MG63 (cell line): ENCODE data around the gene FAM200B. TPM values are rescaled to one million over a fixed set of nuclear protein-coding genes. Genes with fewer than 3 reads are reported as not detected.

ENCODE experiments used
- DNase-seq: peaks from one replicate; pipeline ENCODE4 v3.0.0-alpha.2; 2020
- H3K27me3 ChIP-seq: fragments of 250-450 bp; sonication (Bioruptor Pico); 2 replicates; pipeline ENCODE4 v1.5.1; 2020; ENCODE audit warnings: mild to moderate bottlenecking, moderate library complexity
- H3K36me3 ChIP-seq: fragments of 250-450 bp; sonication (Bioruptor Pico); 2 replicates; pipeline ENCODE4 v1.5.1; 2020; ENCODE audit warnings: mild to moderate bottlenecking, moderate library complexity
- H3K4me3 ChIP-seq: fragments of 250-450 bp; sonication (Bioruptor Pico); 2 replicates; pipeline ENCODE4 v1.5.1; 2020; ENCODE audit warnings: mild to moderate bottlenecking, moderate library complexity
- H3K9me3 ChIP-seq: fragments of 250-450 bp; sonication (Bioruptor Pico); 2 replicates; pipeline ENCODE4 v1.5.1; 2020; ENCODE audit warnings: mild to moderate bottlenecking, moderate library complexity
- total RNA-seq: library from RNA; depleted of rRNA; stranded (reverse); fragments of >200 nt; shearing (Covaris generic); gene quantifications from 2 replicates; pipeline ENCODE4 v1.2.3, GENCODE V29; 2014; ENCODE audit warnings: low replicate concordance

The FAM200B gene
- total RNA-seq, 1 experiment from 2014 or later = 22.6 TPM

GRCh38 chr4:15658781-15659180 lies 22.8 kb upstream of the FAM200B start:
- no peaks in the 10 kb centered on the region for H3K27me3 ChIP-seq
- DNase-seq = no peak

GRCh38 chr4:15659768-15660570 lies 21.7 kb upstream of the FAM200B start:
- no peak overlapping the region for H3K4me3 ChIP-seq
- no peak for DNase-seq
- H3K27me3 ChIP-seq = no peaks in the 10 kb centered on the region
- H3K9me3 ChIP-seq = no peaks in the 10 kb centered on the region
- H3K36me3 ChIP-seq = peaks cover 2% of the 10 kb centered on the region

More at GRCh38 chr4:15658781-15659180, 22.8 kb upstream of the FAM200B start:
- Histone ChIP-seq H3K4me3 (no peak overlapping the region), H3K36me3 (peaks cover 2% of the 10 kb centered on the region), H3K9me3 (no peaks in the 10 kb centered on the region)

GRCh38 chr4:15665753-15666365 lies 15.8 kb upstream of the FAM200B start:
- DNase-seq = no peak

GRCh38 chr4:15667006-15667405 lies 14.6 kb upstream of the FAM200B start:
- Histone ChIP-seq H3K36me3 (peaks cover 6% of the 10 kb centered on the region; the same call in 1 of the 2 replicates), H3K9me3 (no peaks in the 10 kb centered on the region), H3K27me3 (no peaks in the 10 kb centered on the region), H3K4me3 (no peak overlapping the region)
- no peak for DNase-seq

More at GRCh38 chr4:15665753-15666365, 15.8 kb upstream of the FAM200B start:
- H3K9me3 ChIP-seq = no peaks in the 10 kb centered on the region
- peaks cover 6% of the 10 kb centered on the region; the same call in 1 of the 2 replicates for H3K36me3 ChIP-seq
- no peak overlapping the region for H3K4me3 ChIP-seq
- H3K27me3 ChIP-seq = no peaks in the 10 kb centered on the region

- H3K9me3 ChIP-seq = no peaks in the 10 kb centered on the region
- no peak overlapping the region for H3K4me3 ChIP-seq
- no peaks in the 10 kb centered on the region for H3K27me3 ChIP-seq
- DNase-seq = no peak
- peaks cover 6% of the 10 kb centered on the region; the same call in 1 of the 2 replicates for H3K36me3 ChIP-seq
Observed at GRCh38 chr4:15668566-15669435, 12.8 kb upstream of the FAM200B start.

GRCh38 chr4:15670576-15670975 lies 11.1 kb upstream of the FAM200B start:
- no peaks in the 10 kb centered on the region for H3K27me3 ChIP-seq
- peaks cover 6% of the 10 kb centered on the region; the same call in 1 of the 2 replicates for H3K36me3 ChIP-seq
- no peaks in the 10 kb centered on the region for H3K9me3 ChIP-seq
- no peak for DNase-seq
- no peak overlapping the region for H3K4me3 ChIP-seq

GRCh38 chr4:15672101-15672500 lies 9.5 kb upstream of the FAM200B start:
- Histone ChIP-seq H3K4me3 (no peak overlapping the region), H3K27me3 (no peaks in the 10 kb centered on the region), H3K36me3 (peaks cover 9% of the 10 kb centered on the region), H3K9me3 (no peaks in the 10 kb centered on the region; the same call in 1 of the 2 replicates)
- DNase-seq = no peak

GRCh38 chr4:15673337-15673736 lies 8.3 kb upstream of the FAM200B start:
- no peak for DNase-seq
- H3K4me3 ChIP-seq = no peak overlapping the region
- H3K27me3 ChIP-seq = no peaks in the 10 kb centered on the region
- no peaks in the 10 kb centered on the region; the same call in none of the 2 replicates for H3K9me3 ChIP-seq
- H3K36me3 ChIP-seq = peaks cover 9% of the 10 kb centered on the region

- Histone ChIP-seq H3K36me3 (peaks cover 9% of the 10 kb centered on the region), H3K9me3 (no peaks in the 10 kb centered on the region; the same call in none of the 2 replicates)
- DNase-seq = no peak
Observed at GRCh38 chr4:15674046-15674445, 7.6 kb upstream of the FAM200B start.

GRCh38 chr4:15674926-15675325 lies 6.7 kb upstream of the FAM200B start:
- Histone ChIP-seq H3K4me3 (no peak overlapping the region), H3K9me3 (no peaks in the 10 kb centered on the region; the same call in none of the 2 replicates), H3K27me3 (no peaks in the 10 kb centered on the region), H3K36me3 (peaks cover 9% of the 10 kb centered on the region)
- DNase-seq = no peak

More at GRCh38 chr4:15674046-15674445, 7.6 kb upstream of the FAM200B start:
- no peak overlapping the region for H3K4me3 ChIP-seq
- no peaks in the 10 kb centered on the region for H3K27me3 ChIP-seq

- H3K4me3 ChIP-seq = no peak overlapping the region
- no peaks in the 10 kb centered on the region for H3K27me3 ChIP-seq
- H3K36me3 ChIP-seq = peaks cover 9% of the 10 kb centered on the region
- no peak for DNase-seq
- H3K9me3 ChIP-seq = no peaks in the 10 kb centered on the region; the same call in none of the 2 replicates
Observed at GRCh38 chr4:15675356-15675755, 6.3 kb upstream of the FAM200B start.

- Histone ChIP-seq H3K27me3 (no peaks in the 10 kb centered on the region), H3K4me3 (no peak overlapping the region), H3K9me3 (no peaks in the 10 kb centered on the region; the same call in none of the 2 replicates), H3K36me3 (peaks cover 9% of the 10 kb centered on the region)
- DNase-seq = no peak
Observed at GRCh38 chr4:15676039-15676438, 5.6 kb upstream of the FAM200B start.

- Histone ChIP-seq H3K4me3 (no peak overlapping the region), H3K9me3 (no peaks in the 10 kb centered on the region; the same call in none of the 2 replicates), H3K27me3 (no peaks in the 10 kb centered on the region), H3K36me3 (peaks cover 9% of the 10 kb centered on the region)
- no peak for DNase-seq
Observed at GRCh38 chr4:15676899-15677298, 4.7 kb upstream of the FAM200B start.

GRCh38 chr4:15677507-15677988 lies 4.1 kb upstream of the FAM200B start:
- H3K36me3 ChIP-seq = peaks cover 9% of the 10 kb centered on the region
- H3K9me3 ChIP-seq = no peaks in the 10 kb centered on the region; the same call in none of the 2 replicates
- H3K4me3 ChIP-seq = no peak overlapping the region
- no peaks in the 10 kb centered on the region for H3K27me3 ChIP-seq
- DNase-seq = no peak

GRCh38 chr4:15681067-15681371 lies 608 bp upstream of the FAM200B start:
- H3K9me3 ChIP-seq = no peaks in the 10 kb centered on the region; the same call in none of the 2 replicates
- no peak for DNase-seq
- peak overlapping the region; percentile 84 for H3K4me3 ChIP-seq
- peaks cover 31% of the 10 kb centered on the region for H3K36me3 ChIP-seq
- no peaks in the 10 kb centered on the region for H3K27me3 ChIP-seq

- peaks cover 37% of the 10 kb centered on the region for H3K36me3 ChIP-seq
- H3K27me3 ChIP-seq = no peaks in the 10 kb centered on the region
- H3K4me3 ChIP-seq = peak overlapping the region; percentile 84
- DNase-seq = no peak
- no peaks in the 10 kb centered on the region for H3K9me3 ChIP-seq
Observed at GRCh38 chr4:15682242-15683142, 865 bp downstream of the FAM200B start.
